H1 (cell line): Measurements from ENCODE around the gene FOXQ1.

Source experiments
- ATF3 ChIP-seq: IDR thresholded peaks from 2 replicates; pipeline ENCODE4 v1.6.1; 2011; ENCODE audit warnings: low read depth, mild to moderate bottlenecking, low read length; ENCODE audit not compliant: insufficient read depth
- CTCF ChIP-seq, 3 experiments: IDR thresholded peaks; 1 replicate in 2 of 3; 2 replicates in 1 of 3; pipeline versions ENCODE4 v1.5.1 to v1.6.1; 2011; ENCODE audit warnings: low read length in 3 of 3, mild to moderate bottlenecking in 3 of 3, inconsistent platforms in 2 of 3, low read depth in 1 of 3, moderate library complexity in 1 of 3; ENCODE audit not compliant: insufficient read depth in 1 of 3; ENCODE audit errors: control extremely low read depth in 1 of 3
- EZH2 ChIP-seq: fragments of 200-600 bp; sonication (generic); IDR thresholded peaks from 2 replicates; pipeline ENCODE4 v1.7.1; 2012; ENCODE audit warnings: low read depth, mild to moderate bottlenecking, moderate library complexity, low read length, inconsistent platforms; ENCODE audit not compliant: severe bottlenecking
- POLR2A ChIP-seq, 2 experiments: IDR thresholded peaks; 1 replicate in 1 of 2; 2 replicates in 1 of 2; pipeline ENCODE4 v1.6.1; 2011; ENCODE audit warnings: low read depth in 2 of 2, low read length in 2 of 2, mild to moderate bottlenecking in 2 of 2; ENCODE audit errors: control extremely low read depth in 1 of 2
- YY1 ChIP-seq: IDR thresholded peaks from 2 replicates; pipeline ENCODE4 v1.6.1; 2011; ENCODE audit warnings: low read depth, mild to moderate bottlenecking, low read length
- TF ChIP-seq, protein P1 (sequence below): IDR thresholded peaks from 2 replicates; pipeline ENCODE4 v1.6.1; 2012; ENCODE audit warnings: inconsistent platforms

DNA sequence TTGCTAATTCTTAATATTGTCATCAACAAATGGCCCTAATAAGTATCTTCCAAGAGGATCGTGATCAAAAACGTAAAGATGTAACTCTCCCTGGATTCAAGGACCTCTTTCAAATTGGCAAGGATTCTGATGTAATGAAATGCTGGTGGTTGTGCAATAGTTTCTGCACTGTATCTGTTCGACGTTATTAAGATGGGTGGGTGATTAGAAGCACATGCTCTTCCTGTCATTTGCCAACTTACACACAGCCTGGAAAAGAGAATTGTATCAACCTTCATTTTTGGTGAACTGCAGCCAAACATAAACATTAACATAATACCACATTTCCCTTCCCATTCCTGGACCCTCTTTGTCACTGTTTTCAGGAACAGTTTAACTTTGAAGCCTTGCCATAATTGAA, 9.8 kb downstream of the FOXQ1 start:
- TF ChIP-seq CTCF (IDR thresholded peaks at IDR 0.05; ENCODE audit: control extremely low read depth in 1 of 3, insufficient read depth in 1 of 3, low read depth in 1 of 3, low read length in 3 of 3) = no peak
- TF ChIP-seq POLR2A (IDR thresholded peaks at IDR 0.05; ENCODE audit: control extremely low read depth in 1 of 2, low read depth in 2 of 2, low read length in 2 of 2) = no peak
- TF ChIP-seq EZH2 = no peak
- no peak for TF ChIP-seq YY1
- TF ChIP-seq, protein P1, sequence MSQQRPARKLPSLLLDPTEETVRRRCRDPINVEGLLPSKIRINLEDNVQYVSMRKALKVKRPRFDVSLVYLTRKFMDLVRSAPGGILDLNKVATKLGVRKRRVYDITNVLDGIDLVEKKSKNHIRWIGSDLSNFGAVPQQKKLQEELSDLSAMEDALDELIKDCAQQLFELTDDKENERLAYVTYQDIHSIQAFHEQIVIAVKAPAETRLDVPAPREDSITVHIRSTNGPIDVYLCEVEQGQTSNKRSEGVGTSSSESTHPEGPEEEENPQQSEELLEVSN = no peak
- no peak for TF ChIP-seq ATF3
